Gastroesophageal sphincter (tissue), 4 donors: ENCODE results near the gene CHERP. TPM values are rescaled to one million over a fixed set of nuclear protein-coding genes. Genes with fewer than 3 reads are reported as not detected.

Experiments used
- ATAC-seq: fragments of 150-250 bp; one replicate; pipeline ENCODE4 v1.9.1; 2016; ENCODE audit warnings: mild to moderate bottlenecking, moderate library complexity
- H3K27ac ChIP-seq, 4 donors: fragments of 200-600 bp; sonication (generic) in 3 of 4; 1 replicate in 3 of 4; 2 replicates in 1 of 4; pipeline ENCODE4 v1.5.1; 2016 to 2019
- H3K27me3 ChIP-seq: fragments of 200-600 bp; sonication (generic); one replicate; pipeline ENCODE4 v1.5.1; 2019
- H3K36me3 ChIP-seq, 2 donors: fragments of 200-600 bp; sonication (generic); one replicate each; pipeline ENCODE4 v1.5.1; 2019; ENCODE audit warnings: control low read depth in 1 of 2
- H3K4me1 ChIP-seq, 3 donors: fragments of 200-600 bp; sonication (generic); 1 replicate in 2 of 3; 2 replicates in 1 of 3; pipeline ENCODE4 v1.5.1; 2016 to 2019; ENCODE audit warnings: control low read depth in 2 of 3
- H3K4me3 ChIP-seq, 2 donors: fragments of 200-600 bp; sonication (generic); one replicate each; pipeline ENCODE4 v1.5.1; 2019; ENCODE audit warnings: mild to moderate bottlenecking in 1 of 2, moderate library complexity in 1 of 2
- H3K9me3 ChIP-seq, 3 donors: fragments of 200-600 bp; sonication (generic); one replicate each; pipeline ENCODE4 v1.5.1; 2017 to 2019; ENCODE audit warnings: control low read depth in 2 of 3
- CTCF ChIP-seq, 4 experiments: fragments of 200-600 bp in 2 of 4; fragments of 450-650 bp in 2 of 4; sonication (generic) in 1 of 4; IDR thresholded peaks; one replicate each; pipeline ENCODE4 v1.5.1; 2017 to 2019; ENCODE audit warnings: antibody characterized with exemption in 4 of 4, mild to moderate bottlenecking in 2 of 4, moderate library complexity in 2 of 4
- EP300 ChIP-seq: sonication (generic); formaldehyde crosslinking; IDR thresholded peaks from one replicate; pipeline ENCODE4 v1.6.1; 2017; ENCODE audit warnings: antibody characterized with exemption, mild to moderate bottlenecking
- POLR2A ChIP-seq, 2 donors: fragments of 450-650 bp; IDR thresholded peaks; one replicate each; pipeline ENCODE4 v1.6.1; 2017; ENCODE audit warnings: antibody characterized with exemption in 2 of 2, mild to moderate bottlenecking in 2 of 2, moderate library complexity in 1 of 2
- POLR2AphosphoS5 ChIP-seq: sonication (generic); formaldehyde crosslinking; IDR thresholded peaks from one replicate; pipeline ENCODE4 v1.6.1; 2017; ENCODE audit warnings: antibody characterized with exemption
- WGBS, 2 donors: methylation state at CpG; one replicate each; pipeline ENCODE4 v1.1.5; 2018; ENCODE audit warnings: low coverage in 1 of 2; 5-methylcytosine and 5-hydroxymethylcytosine counted together
- total RNA-seq, 4 donors: library from RNA; depleted of rRNA; stranded (reverse); fragments of >200 nt; gene quantifications; one replicate each; pipeline ENCODE4 v1.1.0, GENCODE V29; 2016

The CHERP gene
- total RNA-seq, 4 donors from 2014 or later = 5.7 to 12.7 (median 6.6) TPM

GRCh38 chr19:16572332-16573211 is 30.3 kb upstream of the CHERP start, which contains the start of gene SLC35E1:
SLC35E1 (minus strand) TSS chr19:16572415; CDS start chr19:16572364, 51 bp downstream.
- peak within 1 kb of the TSS; percentile 67 to 90 (median 89) for H3K27ac ChIP-seq
- no peaks in the 10 kb centered on the region for H3K9me3 ChIP-seq
- no peaks in the 10 kb centered on the region for H3K27me3 ChIP-seq
- WGBS, 2 donors = 0% methylated on average over 8 of the region's 83 CpGs; no CpG with 5 or more reads in 1 of the 2 donors
- peak; percentile 73 to 81 for TF ChIP-seq POLR2A (IDR thresholded peaks at IDR 0.05)
- TF ChIP-seq POLR2AphosphoS5 = peak; percentile 94
- no peak for TF ChIP-seq EP300
- ATAC-seq = peak; percentile 97
- H3K36me3 ChIP-seq = peaks cover 0 to 61% of the 10 kb centered on the region in 2 donors
- peak within 1 kb of the TSS; percentile 62 to 80 for H3K4me3 ChIP-seq
- peaks cover 0 to 72% (median 27%) of the 10 kb centered on the region in 3 donors for H3K4me1 ChIP-seq

GRCh38 chr19:16571822-16572331 is 29.6 kb upstream of the CHERP start:
- TF ChIP-seq POLR2A (IDR thresholded peaks at IDR 0.05) = no peak
- TF ChIP-seq EP300 = no peak
- no peak for TF ChIP-seq POLR2AphosphoS5
- TF ChIP-seq CTCF (IDR thresholded peaks at IDR 0.05) = no peak
- peak; percentile 44 for ATAC-seq
- Histone ChIP-seq H3K36me3 (peaks cover 0 to 61% of the 10 kb centered on the region in 2 donors), H3K27me3 (no peaks in the 10 kb centered on the region), H3K4me1 (peaks cover 0 to 66% (median 27%) of the 10 kb centered on the region in 3 donors), H3K27ac (peak overlapping the region; percentile 11 to 90 (median 89)), H3K9me3 (no peaks in the 10 kb centered on the region), H3K4me3 (peak overlapping the region; percentile 47 to 80)
- WGBS, 2 donors = no CpG with 5 or more reads among the region's 75 CpGs

GRCh38 chr19:16571283-16571682 is 29.0 kb upstream of the CHERP start:
- Histone ChIP-seq H3K9me3 (no peaks in the 10 kb centered on the region), H3K4me3 (peak overlapping the region; percentile 47 to 80), H3K4me1 (peaks cover 0 to 60% (median 27%) of the 10 kb centered on the region in 3 donors), H3K36me3 (peaks cover 0 to 61% of the 10 kb centered on the region in 2 donors), H3K27me3 (no peaks in the 10 kb centered on the region), H3K27ac (peak overlapping the region in 2 of 4 donors; percentile 90)
- WGBS, 2 donors = 17% methylated on average over 2 of the region's 6 CpGs
- ATAC-seq = no peak
- TF ChIP-seq POLR2AphosphoS5 = no peak
- TF ChIP-seq CTCF (IDR thresholded peaks at IDR 0.05) = no peak
- TF ChIP-seq EP300 = no peak
- TF ChIP-seq POLR2A (IDR thresholded peaks at IDR 0.05) = no peak

GRCh38 chr19:16569609-16570320 is 27.5 kb upstream of the CHERP start:
- peaks cover 0 to 45% (median 27%) of the 10 kb centered on the region in 3 donors for H3K4me1 ChIP-seq
- no peaks in the 10 kb centered on the region for H3K27me3 ChIP-seq
- peaks cover 0 to 61% of the 10 kb centered on the region in 2 donors for H3K36me3 ChIP-seq
- WGBS, 2 donors = 76 to 77% methylated on average over 9 of the region's 17 CpGs
- H3K9me3 ChIP-seq = no peaks in the 10 kb centered on the region
- TF ChIP-seq EP300 = no peak
- TF ChIP-seq CTCF (IDR thresholded peaks at IDR 0.05) = no peak
- no peak for TF ChIP-seq POLR2A (IDR thresholded peaks at IDR 0.05)
- TF ChIP-seq POLR2AphosphoS5 = no peak
- ATAC-seq = no peak
- no peak overlapping the region for H3K4me3 ChIP-seq
- no peak overlapping the region for H3K27ac ChIP-seq

- peaks cover 0 to 88% of the 10 kb centered on the region in 2 donors for H3K36me3 ChIP-seq
- H3K27me3 ChIP-seq = no peaks in the 10 kb centered on the region
- H3K27ac ChIP-seq = peak overlapping the region in 1 of 4 donors; percentile 19
- H3K4me1 ChIP-seq = peaks cover 0 to 23% (median 11%) of the 10 kb centered on the region in 3 donors
- H3K4me3 ChIP-seq = no peak overlapping the region
- TF ChIP-seq CTCF (IDR thresholded peaks at IDR 0.05) = no peak
- no peak for TF ChIP-seq EP300
- TF ChIP-seq POLR2AphosphoS5 = no peak
- no peak for TF ChIP-seq POLR2A (IDR thresholded peaks at IDR 0.05)
- no peak for ATAC-seq
- no peaks in the 10 kb centered on the region for H3K9me3 ChIP-seq
- WGBS, 2 donors = 91 to 94% methylated on average over 5 of the region's 5 CpGs
Observed at GRCh38 chr19:16566702-16567101, 24.5 kb upstream of the CHERP start.
